ENCODE results near the gene PPARG.

Gene PPARG

GRCh38 chr3:12440927-12441714, 152.3 kb downstream of the PPARG start:
- no peak overlapping the region for H2AFZ ChIP-seq (ENCODE audit: low read length)
- no peak overlapping the region for H3K9ac ChIP-seq (ENCODE audit: low read length)
- H3K9me2 ChIP-seq (ENCODE audit: low read depth, low read length) = no peaks in the 10 kb centered on the region
- TF ChIP-seq EZH2 (IDR thresholded peaks at IDR 0.05; ENCODE audit: borderline replicate concordance, low read length) (no peak), CTCF (IDR thresholded peaks at IDR 0.05; ENCODE audit: low read length) (no peak)
- no peak overlapping the region for H3K27ac ChIP-seq (ENCODE audit: low read depth, low read length, poor library complexity, severe bottlenecking)
- H4K20me1 ChIP-seq (ENCODE audit: insufficient read depth, low read length) = no peaks in the 10 kb centered on the region
- H3K4me1 ChIP-seq (ENCODE audit: insufficient read depth, low read length, severe bottlenecking) = no peaks in the 10 kb centered on the region
- no peaks in the 10 kb centered on the region for H3K36me3 ChIP-seq (ENCODE audit: insufficient read depth, low read length)
- H3K4me3 ChIP-seq (ENCODE audit: low read depth, low read length, poor library complexity, severe bottlenecking) = no peak overlapping the region
- H3F3A ChIP-seq (ENCODE audit: insufficient read depth, low read length) = no peaks in the 10 kb centered on the region
- no peak overlapping the region for H3K4me2 ChIP-seq (ENCODE audit: low read length)
- H3K27me3 ChIP-seq (ENCODE audit: insufficient read depth, low read length) = no peaks in the 10 kb centered on the region
- H3K79me2 ChIP-seq (ENCODE audit: insufficient read depth, low read length) = no peaks in the 10 kb centered on the region
- no peaks in the 10 kb centered on the region for H3K9me3 ChIP-seq (ENCODE audit: low read length)

GRCh38 chr3:12442654-12443501, 154.0 kb downstream of the PPARG start:
- Histone ChIP-seq H3K9me2 (ENCODE audit: low read depth, low read length) (no peaks in the 10 kb centered on the region), H2AFZ (ENCODE audit: low read length) (no peak overlapping the region)

More at GRCh38 chr3:12442654-12443501, 154.0 kb downstream of the PPARG start:
- Histone ChIP-seq H3K79me2 (ENCODE audit: insufficient read depth, low read length) (no peaks in the 10 kb centered on the region), H3K9ac (ENCODE audit: low read length) (no peak overlapping the region), H3K36me3 (ENCODE audit: insufficient read depth, low read length) (no peaks in the 10 kb centered on the region), H3K9me3 (ENCODE audit: low read length) (no peaks in the 10 kb centered on the region), H3K4me1 (ENCODE audit: insufficient read depth, low read length, severe bottlenecking) (no peaks in the 10 kb centered on the region), H3K4me3 (ENCODE audit: low read depth, low read length, poor library complexity, severe bottlenecking) (no peak overlapping the region), H3K4me2 (ENCODE audit: low read length) (no peak overlapping the region), H3K27ac (ENCODE audit: low read depth, low read length, poor library complexity, severe bottlenecking) (no peak overlapping the region), H4K20me1 (ENCODE audit: insufficient read depth, low read length) (no peaks in the 10 kb centered on the region), H3K27me3 (ENCODE audit: insufficient read depth, low read length) (no peaks in the 10 kb centered on the region), H3F3A (ENCODE audit: insufficient read depth, low read length) (no peaks in the 10 kb centered on the region)
- TF ChIP-seq CTCF (IDR thresholded peaks at IDR 0.05; ENCODE audit: low read length) = no peak
- TF ChIP-seq EZH2 (IDR thresholded peaks at IDR 0.05; ENCODE audit: borderline replicate concordance, low read length) = no peak
